ENCODE data around the gene MTIF2. TPM values are rescaled to one million over a fixed set of nuclear protein-coding genes. Genes with fewer than 3 reads are reported as not detected.

MTIF2 gene
- total and polyA plus RNA-seq, 9 of the 15 experiments (the other 6 are each of a cell fraction or from before 2014, with no cell fraction given): 58.7 to 143 (median 105) TPM

DNA sequence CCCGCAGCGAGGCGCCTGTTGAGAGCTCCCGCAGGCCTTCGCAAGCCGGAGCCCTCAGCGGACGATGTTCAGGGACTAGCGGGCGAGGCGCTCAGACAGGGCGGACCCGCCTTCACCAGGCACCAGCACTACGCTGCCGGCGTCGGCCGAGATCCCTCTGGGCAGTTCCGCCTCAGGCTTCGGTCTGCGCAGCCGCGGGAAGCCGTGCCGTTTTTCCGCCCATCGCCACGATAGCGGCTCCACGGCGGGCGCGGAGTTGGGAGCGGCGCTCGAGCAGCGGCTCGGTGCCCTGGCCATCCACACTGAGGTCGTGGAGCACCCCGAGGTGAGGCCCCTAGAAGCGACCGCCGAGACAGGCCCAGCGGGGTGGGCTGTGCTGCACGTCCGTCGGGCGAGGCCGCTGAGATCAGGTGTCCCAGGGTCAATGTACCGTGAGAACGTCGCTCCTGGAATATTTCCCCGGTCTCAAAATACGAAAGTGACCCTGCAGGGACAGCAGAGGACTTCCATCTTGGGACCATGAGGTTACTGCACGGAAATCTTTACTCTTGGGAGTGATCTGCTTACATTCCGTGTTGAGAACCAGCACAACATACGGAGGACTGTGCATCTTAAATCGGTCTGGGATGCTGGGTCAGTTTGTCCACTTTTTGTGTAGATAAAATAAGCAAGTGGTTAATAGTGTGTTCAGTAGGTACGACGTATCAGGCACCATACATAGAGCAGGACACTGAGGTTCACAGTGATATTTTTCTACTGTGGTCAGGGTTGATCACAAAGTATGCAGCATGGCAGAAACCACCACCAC lies 13.3 kb upstream of the MTIF2 start (continued):
- TF ChIP-seq, protein P1, sequence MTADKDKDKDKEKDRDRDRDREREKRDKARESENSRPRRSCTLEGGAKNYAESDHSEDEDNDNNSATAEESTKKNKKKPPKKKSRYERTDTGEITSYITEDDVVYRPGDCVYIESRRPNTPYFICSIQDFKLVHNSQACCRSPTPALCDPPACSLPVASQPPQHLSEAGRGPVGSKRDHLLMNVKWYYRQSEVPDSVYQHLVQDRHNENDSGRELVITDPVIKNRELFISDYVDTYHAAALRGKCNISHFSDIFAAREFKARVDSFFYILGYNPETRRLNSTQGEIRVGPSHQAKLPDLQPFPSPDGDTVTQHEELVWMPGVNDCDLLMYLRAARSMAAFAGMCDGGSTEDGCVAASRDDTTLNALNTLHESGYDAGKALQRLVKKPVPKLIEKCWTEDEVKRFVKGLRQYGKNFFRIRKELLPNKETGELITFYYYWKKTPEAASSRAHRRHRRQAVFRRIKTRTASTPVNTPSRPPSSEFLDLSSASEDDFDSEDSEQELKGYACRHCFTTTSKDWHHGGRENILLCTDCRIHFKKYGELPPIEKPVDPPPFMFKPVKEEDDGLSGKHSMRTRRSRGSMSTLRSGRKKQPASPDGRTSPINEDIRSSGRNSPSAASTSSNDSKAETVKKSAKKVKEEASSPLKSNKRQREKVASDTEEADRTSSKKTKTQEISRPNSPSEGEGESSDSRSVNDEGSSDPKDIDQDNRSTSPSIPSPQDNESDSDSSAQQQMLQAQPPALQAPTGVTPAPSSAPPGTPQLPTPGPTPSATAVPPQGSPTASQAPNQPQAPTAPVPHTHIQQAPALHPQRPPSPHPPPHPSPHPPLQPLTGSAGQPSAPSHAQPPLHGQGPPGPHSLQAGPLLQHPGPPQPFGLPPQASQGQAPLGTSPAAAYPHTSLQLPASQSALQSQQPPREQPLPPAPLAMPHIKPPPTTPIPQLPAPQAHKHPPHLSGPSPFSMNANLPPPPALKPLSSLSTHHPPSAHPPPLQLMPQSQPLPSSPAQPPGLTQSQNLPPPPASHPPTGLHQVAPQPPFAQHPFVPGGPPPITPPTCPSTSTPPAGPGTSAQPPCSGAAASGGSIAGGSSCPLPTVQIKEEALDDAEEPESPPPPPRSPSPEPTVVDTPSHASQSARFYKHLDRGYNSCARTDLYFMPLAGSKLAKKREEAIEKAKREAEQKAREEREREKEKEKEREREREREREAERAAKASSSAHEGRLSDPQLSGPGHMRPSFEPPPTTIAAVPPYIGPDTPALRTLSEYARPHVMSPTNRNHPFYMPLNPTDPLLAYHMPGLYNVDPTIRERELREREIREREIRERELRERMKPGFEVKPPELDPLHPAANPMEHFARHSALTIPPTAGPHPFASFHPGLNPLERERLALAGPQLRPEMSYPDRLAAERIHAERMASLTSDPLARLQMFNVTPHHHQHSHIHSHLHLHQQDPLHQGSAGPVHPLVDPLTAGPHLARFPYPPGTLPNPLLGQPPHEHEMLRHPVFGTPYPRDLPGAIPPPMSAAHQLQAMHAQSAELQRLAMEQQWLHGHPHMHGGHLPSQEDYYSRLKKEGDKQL (CRISPR knock-in tag; IDR thresholded peaks at IDR 0.05; ENCODE audit: borderline replicate concordance): no peak
- TF ChIP-seq, protein P2, sequence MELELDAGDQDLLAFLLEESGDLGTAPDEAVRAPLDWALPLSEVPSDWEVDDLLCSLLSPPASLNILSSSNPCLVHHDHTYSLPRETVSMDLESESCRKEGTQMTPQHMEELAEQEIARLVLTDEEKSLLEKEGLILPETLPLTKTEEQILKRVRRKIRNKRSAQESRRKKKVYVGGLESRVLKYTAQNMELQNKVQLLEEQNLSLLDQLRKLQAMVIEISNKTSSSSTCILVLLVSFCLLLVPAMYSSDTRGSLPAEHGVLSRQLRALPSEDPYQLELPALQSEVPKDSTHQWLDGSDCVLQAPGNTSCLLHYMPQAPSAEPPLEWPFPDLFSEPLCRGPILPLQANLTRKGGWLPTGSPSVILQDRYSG (tag; conservative IDR thresholded peaks at IDR 0.05; ENCODE audit: low read depth): 0 out of 2 replicates have a peak, but pooled peaks have one; percentile 36
- TF ChIP-seq, protein P3, sequence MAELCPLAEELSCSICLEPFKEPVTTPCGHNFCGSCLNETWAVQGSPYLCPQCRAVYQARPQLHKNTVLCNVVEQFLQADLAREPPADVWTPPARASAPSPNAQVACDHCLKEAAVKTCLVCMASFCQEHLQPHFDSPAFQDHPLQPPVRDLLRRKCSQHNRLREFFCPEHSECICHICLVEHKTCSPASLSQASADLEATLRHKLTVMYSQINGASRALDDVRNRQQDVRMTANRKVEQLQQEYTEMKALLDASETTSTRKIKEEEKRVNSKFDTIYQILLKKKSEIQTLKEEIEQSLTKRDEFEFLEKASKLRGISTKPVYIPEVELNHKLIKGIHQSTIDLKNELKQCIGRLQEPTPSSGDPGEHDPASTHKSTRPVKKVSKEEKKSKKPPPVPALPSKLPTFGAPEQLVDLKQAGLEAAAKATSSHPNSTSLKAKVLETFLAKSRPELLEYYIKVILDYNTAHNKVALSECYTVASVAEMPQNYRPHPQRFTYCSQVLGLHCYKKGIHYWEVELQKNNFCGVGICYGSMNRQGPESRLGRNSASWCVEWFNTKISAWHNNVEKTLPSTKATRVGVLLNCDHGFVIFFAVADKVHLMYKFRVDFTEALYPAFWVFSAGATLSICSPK (IDR thresholded peaks at IDR 0.05; ENCODE audit: borderline replicate concordance): no peak
- no peak for TF ChIP-seq XRCC3 (IDR thresholded peaks at IDR 0.05)
- TF ChIP-seq KDM2B (CRISPR knock-in tag; IDR thresholded peaks at IDR 0.05): 0 out of 2 replicates have a peak, but pooled peaks have one; percentile 39
- TF ChIP-seq SRSF7 (optimal IDR thresholded peaks at IDR 0.05; ENCODE audit: low read depth, low read length): no peak
- TF ChIP-seq ZEB2 (IDR thresholded peaks at IDR 0.05): no peak
- TF ChIP-seq ATF1 (CRISPR knock-in tag; IDR thresholded peaks at IDR 0.05): no peak
- TF ChIP-seq ATF1 (tag; IDR thresholded peaks at IDR 0.05): peak; percentile 71
- TF ChIP-seq ZFP36 (IDR thresholded peaks at IDR 0.05; ENCODE audit: low read depth, low read length, partially characterized antibody): peak; percentile 16
- 0 out of 2 replicates have a peak, but pooled peaks have one; percentile 32 for TF ChIP-seq PTBP1 (IDR thresholded peaks at IDR 0.05; ENCODE audit: low read depth, low read length)
